IgD-negative memory B cell (primary cell): ENCODE measurements around the gene HOXA5. TPM values are rescaled to one million over a fixed set of nuclear protein-coding genes. Genes with fewer than 3 reads are reported as not detected.
A peak's percentile ranks its signal among the peaks of the same experiment; 100 is the strongest.

Source experiments
- H3K27ac Mint-ChIP-seq, 3 donors: one replicate each; pipeline ENCODE4 v1.8.0; 2020 to 2022; ENCODE audit warnings: mild to moderate bottlenecking in 3 of 3, mixed read lengths in 3 of 3, moderate library complexity in 1 of 3
- H3K27me3 Mint-ChIP-seq: one replicate; pipeline ENCODE4 v1.8.0; 2021; ENCODE audit warnings: mixed read lengths
- H3K36me3 Mint-ChIP-seq: one replicate; pipeline ENCODE4 v1.8.0; 2020; ENCODE audit warnings: mild to moderate bottlenecking, mixed read lengths
- H3K4me1 Mint-ChIP-seq, 3 donors: one replicate each; pipeline ENCODE4 v1.8.0; 2020 to 2022; ENCODE audit warnings: mixed read lengths in 3 of 3, mild to moderate bottlenecking in 1 of 3
- H3K4me3 Mint-ChIP-seq, 4 donors: one replicate each; pipeline ENCODE4 v1.8.0; 2020 to 2022; ENCODE audit warnings: mild to moderate bottlenecking in 4 of 4, mixed read lengths in 4 of 4, moderate library complexity in 3 of 4
- H3K9me3 Mint-ChIP-seq, 3 donors: one replicate each; pipeline ENCODE4 v1.8.0; 2020 to 2021; ENCODE audit warnings: mixed read lengths in 3 of 3, mild to moderate bottlenecking in 1 of 3
- polyA plus RNA-seq: library from polyadenylated mRNA; unstranded; fragments of 300-500 nt; fragmentation: Illumina TruSeq; gene quantifications from one replicate; pipeline ENCODE4 v1.2.3, GENCODE V29; 2021

HOXA5 gene
- polyA plus RNA-seq, 1 donor from 2014 or later: not detected

GRCh38 chr7:27124096-27124901 is 19.2 kb downstream of the HOXA5 start:
- H3K4me3 Mint-ChIP-seq: no peak overlapping the region
- peaks cover 13% of the 10 kb centered on the region for H3K27me3 Mint-ChIP-seq
- H3K4me1 Mint-ChIP-seq: peaks cover 0 to 4% (median 0%) of the 10 kb centered on the region in 3 donors
- H3K36me3 Mint-ChIP-seq: peaks cover 2% of the 10 kb centered on the region
- H3K9me3 Mint-ChIP-seq: no peaks in the 10 kb centered on the region
- H3K27ac Mint-ChIP-seq: no peak overlapping the region

GRCh38 chr7:27123477-27124053 is 19.9 kb downstream of the HOXA5 start:
- H3K4me1 Mint-ChIP-seq: no peaks in the 10 kb centered on the region
- peaks cover 2% of the 10 kb centered on the region for H3K36me3 Mint-ChIP-seq
- no peaks in the 10 kb centered on the region for H3K9me3 Mint-ChIP-seq
- H3K4me3 Mint-ChIP-seq: no peak overlapping the region
- H3K27me3 Mint-ChIP-seq: peaks cover 13% of the 10 kb centered on the region
- H3K27ac Mint-ChIP-seq: no peak overlapping the region

- Mint-ChIP-seq H3K4me3 (no peak overlapping the region), H3K27ac (no peak overlapping the region), H3K27me3 (peaks cover 13% of the 10 kb centered on the region), H3K9me3 (no peaks in the 10 kb centered on the region), H3K36me3 (peaks cover 2% of the 10 kb centered on the region), H3K4me1 (no peaks in the 10 kb centered on the region)
These were observed 20.4 kb downstream of the HOXA5 start for GRCh38 chr7:27123007-27123476.

DNA sequence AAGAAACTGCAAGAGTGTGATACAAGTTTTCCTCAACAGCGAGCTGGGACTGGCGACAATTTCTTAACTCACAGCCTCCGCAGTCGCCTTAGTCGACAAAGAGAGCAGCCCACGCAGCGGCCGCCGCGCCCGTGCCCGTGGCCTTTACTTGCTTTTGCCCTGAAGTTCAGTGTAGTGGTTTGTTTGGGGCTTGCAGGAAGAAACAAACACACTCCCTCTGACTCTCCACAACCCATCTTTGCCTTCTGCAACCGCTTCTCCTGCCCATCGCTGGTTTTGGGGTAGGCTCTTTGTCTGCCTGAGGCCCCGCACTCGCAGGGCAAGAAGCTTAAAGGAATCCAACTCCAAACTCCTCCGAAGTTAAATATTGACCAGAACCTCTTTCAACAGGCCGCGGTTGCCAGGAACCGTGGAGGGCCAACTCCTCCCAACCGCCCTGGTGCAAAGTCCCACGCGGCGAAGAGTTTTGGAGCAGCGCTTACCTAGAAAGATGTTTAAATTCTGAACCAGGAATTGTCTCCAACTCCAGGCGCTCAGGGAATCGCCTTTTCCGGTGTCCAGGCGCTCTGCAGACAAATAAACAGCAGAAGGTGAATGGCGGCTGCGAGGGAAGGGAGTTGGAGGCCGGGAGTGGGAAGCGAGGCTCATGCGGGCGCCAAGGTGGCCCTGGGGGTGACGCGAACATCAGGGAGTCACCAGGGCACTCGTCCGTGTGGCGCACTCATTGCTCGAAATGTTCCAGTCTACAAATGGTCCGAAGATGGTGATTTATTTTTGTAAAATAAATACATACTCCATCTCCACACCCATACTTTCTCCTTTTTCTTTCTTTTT is 21.2 kb downstream of the HOXA5 start:
- Mint-ChIP-seq H3K4me1 (no peaks in the 10 kb centered on the region), H3K27me3 (peaks cover 13% of the 10 kb centered on the region), H3K4me3 (no peak overlapping the region), H3K36me3 (peaks cover 2% of the 10 kb centered on the region), H3K27ac (no peak overlapping the region), H3K9me3 (no peaks in the 10 kb centered on the region)

GRCh38 chr7:27121684-27122076 is 21.8 kb downstream of the HOXA5 start:
- H3K9me3 Mint-ChIP-seq: no peaks in the 10 kb centered on the region
- peaks cover 13% of the 10 kb centered on the region for H3K27me3 Mint-ChIP-seq
- H3K4me3 Mint-ChIP-seq: no peak overlapping the region
- no peaks in the 10 kb centered on the region for H3K4me1 Mint-ChIP-seq
- H3K27ac Mint-ChIP-seq: no peak overlapping the region
- peaks cover 2% of the 10 kb centered on the region for H3K36me3 Mint-ChIP-seq

DNA sequence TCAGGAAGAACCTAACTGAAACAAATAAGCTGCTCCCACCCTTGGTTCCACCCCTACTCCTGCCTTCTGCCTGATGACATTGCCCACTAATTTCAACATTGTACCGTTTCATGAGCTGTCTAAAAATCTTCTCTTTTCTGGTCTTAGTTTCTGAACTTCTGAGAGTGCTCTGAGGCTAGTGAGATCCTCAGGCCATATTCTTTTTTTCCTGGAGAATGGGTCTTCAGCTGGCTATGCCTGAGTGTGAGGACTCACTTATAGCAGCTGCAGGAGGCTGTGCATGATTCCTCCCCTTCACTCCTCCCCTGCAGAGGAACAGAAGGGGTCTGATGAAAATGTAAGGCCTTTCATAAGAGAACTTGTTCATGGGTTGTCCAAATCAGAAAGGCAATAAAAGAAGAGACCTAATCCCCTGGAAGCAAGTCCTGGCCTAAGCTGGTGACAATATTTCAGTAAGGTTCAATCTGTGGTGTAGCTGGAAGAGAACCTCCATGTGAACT is 24.0 kb downstream of the HOXA5 start:
- H3K9me3 Mint-ChIP-seq: no peaks in the 10 kb centered on the region
- no peaks in the 10 kb centered on the region for H3K4me1 Mint-ChIP-seq
- H3K27ac Mint-ChIP-seq: no peak overlapping the region
- peaks cover 2% of the 10 kb centered on the region for H3K36me3 Mint-ChIP-seq
- H3K4me3 Mint-ChIP-seq: no peak overlapping the region
- H3K27me3 Mint-ChIP-seq: peaks cover 7% of the 10 kb centered on the region

DNA sequence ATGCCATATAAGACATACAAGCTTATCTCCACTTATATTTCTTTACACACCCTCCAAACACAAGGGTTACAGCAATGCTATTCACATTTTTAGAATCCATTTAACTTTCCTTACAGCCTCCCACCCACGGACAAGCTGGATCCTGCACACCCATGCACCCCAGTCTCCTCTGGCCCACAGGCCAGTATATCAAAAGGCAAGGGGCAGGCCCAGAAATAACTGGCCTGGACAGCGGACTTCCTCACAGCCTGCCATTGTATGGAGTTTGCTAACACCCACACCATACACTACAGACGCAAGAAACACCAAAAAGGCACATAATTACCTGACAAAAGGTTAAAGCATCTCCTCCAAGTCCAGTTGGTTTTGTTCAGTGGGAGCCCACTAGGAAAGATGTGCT is 24.9 kb downstream of the HOXA5 start:
- H3K36me3 Mint-ChIP-seq: peaks cover 2% of the 10 kb centered on the region
- H3K27me3 Mint-ChIP-seq: peaks cover 2% of the 10 kb centered on the region
- no peak overlapping the region for H3K4me3 Mint-ChIP-seq
- H3K9me3 Mint-ChIP-seq: no peaks in the 10 kb centered on the region
- no peaks in the 10 kb centered on the region for H3K4me1 Mint-ChIP-seq
- H3K27ac Mint-ChIP-seq: no peak overlapping the region

GRCh38 chr7:27117887-27118491 is 25.5 kb downstream of the HOXA5 start:
- H3K27me3 Mint-ChIP-seq: peaks cover 2% of the 10 kb centered on the region
- H3K4me3 Mint-ChIP-seq: no peak overlapping the region
- peaks cover 2% of the 10 kb centered on the region for H3K36me3 Mint-ChIP-seq
- no peak overlapping the region for H3K27ac Mint-ChIP-seq
- no peaks in the 10 kb centered on the region for H3K9me3 Mint-ChIP-seq
- no peaks in the 10 kb centered on the region for H3K4me1 Mint-ChIP-seq

DNA sequence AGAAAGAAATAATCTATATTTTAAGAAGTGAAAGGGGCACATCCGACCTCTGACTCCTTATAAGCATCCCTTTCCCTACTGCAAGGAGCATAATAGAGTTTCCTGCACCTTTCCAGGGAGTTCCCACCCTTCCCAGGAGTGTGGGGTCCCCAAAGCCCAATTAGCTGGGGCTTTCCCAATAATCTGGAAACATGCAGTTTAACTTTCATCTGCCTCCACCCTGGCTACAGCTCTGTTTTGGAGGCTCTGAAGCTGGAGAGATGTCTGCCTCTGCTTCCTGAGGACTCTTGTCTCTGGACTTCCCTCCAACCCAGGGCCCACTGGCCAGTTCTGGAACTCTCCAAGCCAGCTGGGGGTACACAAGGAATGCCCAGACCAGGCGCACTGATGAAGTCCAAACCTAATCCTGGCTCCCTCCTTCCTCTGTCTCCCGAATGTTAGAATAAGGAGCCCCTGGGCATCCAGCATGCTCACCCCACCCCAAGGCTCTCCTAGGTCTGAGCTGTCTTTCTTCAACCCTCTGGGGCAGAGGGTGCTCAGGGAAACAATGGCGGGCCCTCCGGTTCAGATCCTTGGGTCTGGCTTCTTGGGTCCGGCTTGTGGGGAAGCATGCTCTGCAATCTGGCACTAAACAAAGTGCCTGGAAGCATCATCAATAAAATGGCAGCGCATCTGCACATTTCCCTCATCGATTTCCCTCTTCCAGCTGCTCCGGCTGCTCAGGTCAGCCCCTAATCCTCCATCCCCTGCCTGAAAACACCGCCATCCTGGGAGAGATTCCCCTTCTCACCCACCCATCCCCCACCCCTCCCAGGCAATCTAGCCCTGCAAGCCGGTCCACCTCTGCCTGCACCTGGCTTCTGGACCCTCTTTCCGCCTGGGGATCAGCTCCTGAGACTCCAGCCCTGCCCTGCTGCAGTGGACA is 26.3 kb downstream of the HOXA5 start:
- Mint-ChIP-seq H3K4me3 (no peak overlapping the region), H3K4me1 (no peaks in the 10 kb centered on the region), H3K27ac (no peak overlapping the region), H3K9me3 (no peaks in the 10 kb centered on the region), H3K36me3 (peaks cover 2% of the 10 kb centered on the region), H3K27me3 (peaks cover 2% of the 10 kb centered on the region)

DNA sequence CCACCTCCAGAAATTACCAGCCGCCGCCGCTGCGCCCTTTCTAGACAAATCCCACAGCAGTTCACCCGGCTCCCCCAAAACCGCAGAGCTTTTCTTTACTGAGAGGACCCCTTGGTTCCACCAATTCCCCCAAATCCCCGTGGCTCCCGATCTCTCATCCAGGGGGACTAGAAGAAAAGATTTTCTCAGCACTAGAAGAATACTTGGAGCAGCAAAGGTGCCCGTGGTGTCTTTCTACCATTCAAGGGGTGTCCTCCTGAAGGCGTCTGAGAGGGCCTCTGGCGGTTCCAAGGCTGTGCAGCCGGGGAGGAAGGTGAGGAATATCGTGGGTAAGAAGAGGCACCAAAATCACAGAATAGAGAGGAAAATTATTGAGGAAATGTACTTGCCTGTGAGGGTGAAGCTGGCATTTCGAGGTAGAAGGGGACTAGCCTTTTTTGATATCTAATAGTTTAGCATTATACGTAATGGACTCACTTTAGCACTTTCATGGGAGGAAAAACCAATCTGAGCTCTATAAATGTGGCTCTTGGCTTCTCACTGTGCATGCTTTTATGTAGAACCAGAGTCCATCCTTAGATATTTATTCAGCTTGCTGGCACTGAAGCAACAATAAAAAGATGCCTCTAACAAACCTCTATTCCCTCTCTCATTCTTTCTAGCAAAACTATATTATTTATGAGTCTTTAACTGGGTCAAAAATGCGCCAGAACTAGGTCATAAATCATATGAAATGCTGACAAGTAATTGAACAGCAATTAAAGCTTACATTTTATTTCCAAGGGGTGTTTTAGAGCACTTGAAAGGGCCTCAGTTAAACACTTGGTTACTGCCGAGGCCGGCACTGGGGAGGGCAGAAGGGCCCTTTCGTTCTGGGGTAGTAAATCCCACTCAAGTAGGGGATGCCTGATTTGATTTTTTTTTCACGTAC is 27.2 kb downstream of the HOXA5 start:
- Mint-ChIP-seq H3K4me1 (no peaks in the 10 kb centered on the region), H3K9me3 (no peaks in the 10 kb centered on the region), H3K36me3 (no peaks in the 10 kb centered on the region), H3K4me3 (no peak overlapping the region), H3K27me3 (peaks cover 2% of the 10 kb centered on the region), H3K27ac (no peak overlapping the region)

GRCh38 chr7:27115221-27116026 is 28.1 kb downstream of the HOXA5 start:
- H3K27me3 Mint-ChIP-seq: peaks cover 2% of the 10 kb centered on the region
- H3K27ac Mint-ChIP-seq: peak overlapping the region in 1 of 3 donors; percentile 13
- no peaks in the 10 kb centered on the region for H3K4me1 Mint-ChIP-seq

GRCh38 chr7:27114881-27115220 is 28.6 kb downstream of the HOXA5 start:
- Mint-ChIP-seq H3K4me1 (no peaks in the 10 kb centered on the region), H3K27ac (peak overlapping the region in 1 of 3 donors; percentile 13), H3K9me3 (no peaks in the 10 kb centered on the region), H3K27me3 (peaks cover 2% of the 10 kb centered on the region), H3K4me3 (no peak overlapping the region), H3K36me3 (no peaks in the 10 kb centered on the region)

More at GRCh38 chr7:27115221-27116026, 28.1 kb downstream of the HOXA5 start:
- Mint-ChIP-seq H3K4me3 (no peak overlapping the region), H3K9me3 (no peaks in the 10 kb centered on the region), H3K36me3 (no peaks in the 10 kb centered on the region)
